GM18505 (cell line): Measurements from ENCODE around the gene CENPO.

Source experiments
- ATAC-seq: cut with Tn5 transposase; IDR thresholded peaks from one replicate; pipeline ENCODE4 v1.9.1; 2021; ENCODE audit not compliant: unreplicated experiment
- POLR2A ChIP-seq: IDR thresholded peaks from 4 replicates; pipeline ENCODE4 v1.6.1; 2011; ENCODE audit warnings: borderline replicate concordance; ENCODE audit not compliant: insufficient read depth, insufficient read length; ENCODE audit errors: extremely low read depth

CENPO gene

DNA sequence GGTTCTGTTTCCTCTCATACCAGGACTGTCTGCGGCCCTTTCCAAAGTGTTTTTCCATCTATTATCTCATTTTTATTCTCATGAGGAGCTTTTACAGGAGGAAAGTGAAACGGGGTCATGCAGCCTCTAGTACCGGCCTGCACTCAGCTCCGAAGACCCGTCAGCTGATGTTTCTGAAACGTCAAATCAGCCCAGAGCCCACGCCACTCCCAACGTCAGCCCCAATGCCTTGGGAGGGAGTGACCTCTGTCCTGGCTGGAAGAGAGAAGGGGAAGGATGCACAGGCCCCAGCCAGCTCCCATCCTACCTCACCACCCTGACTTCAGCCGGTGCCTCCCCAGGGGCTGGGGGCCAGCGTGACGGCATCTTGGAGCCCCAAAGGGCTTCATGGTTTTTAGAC is 68.3 kb downstream of the CENPO start:
- no peak for TF ChIP-seq POLR2A
- ATAC-seq = no peak

GRCh38 chr2:24863641-24864040 is 70.4 kb downstream of the CENPO start:
- no peak for TF ChIP-seq POLR2A
- ATAC-seq = no peak

- no peak for TF ChIP-seq POLR2A
- ATAC-seq = no peak
Measured at GRCh38 chr2:24866946-24867345, 73.7 kb downstream of the CENPO start.

GRCh38 chr2:24870440-24870839 is 77.2 kb downstream of the CENPO start:
- TF ChIP-seq POLR2A = no peak
- ATAC-seq = no peak

DNA sequence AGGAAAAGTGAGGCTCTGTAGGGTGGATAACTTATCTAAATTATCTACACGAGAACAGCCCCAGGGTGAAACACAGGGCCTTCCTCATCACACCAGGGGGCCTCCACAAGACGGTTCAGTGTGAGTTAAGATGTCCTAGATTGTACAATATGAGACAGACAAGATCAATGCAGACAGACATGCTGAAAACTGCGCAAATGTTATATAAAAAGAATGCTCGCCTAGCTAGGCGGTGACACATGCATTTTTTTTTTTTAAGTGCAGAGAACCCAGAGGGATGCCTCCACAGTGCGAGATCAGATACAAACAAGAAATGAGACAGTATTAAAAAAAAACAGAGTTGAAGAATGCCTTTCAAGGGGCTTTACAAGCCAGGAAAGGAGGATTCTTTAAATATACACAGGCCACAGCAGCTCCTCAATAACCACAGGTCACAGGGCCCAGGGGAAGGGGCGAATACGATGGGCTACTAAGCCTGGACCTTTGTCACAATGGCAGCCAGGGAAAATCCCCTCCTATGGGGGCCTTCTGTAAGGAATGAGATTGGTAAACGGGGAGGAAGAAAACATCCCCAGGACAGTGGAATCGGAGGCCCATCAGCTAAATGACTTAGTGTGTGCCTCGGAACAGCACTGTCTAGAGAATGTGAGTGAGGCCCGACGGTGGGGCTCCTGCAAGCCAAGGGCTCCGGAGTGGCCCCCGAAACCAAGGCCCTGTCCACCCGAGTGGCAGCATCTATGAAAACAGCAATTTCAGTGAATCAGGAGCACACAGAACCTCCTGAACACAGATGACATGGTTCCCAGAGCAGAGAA is 77.9 kb downstream of the CENPO start:
- no peak for TF ChIP-seq POLR2A
- no peak for ATAC-seq

DNA sequence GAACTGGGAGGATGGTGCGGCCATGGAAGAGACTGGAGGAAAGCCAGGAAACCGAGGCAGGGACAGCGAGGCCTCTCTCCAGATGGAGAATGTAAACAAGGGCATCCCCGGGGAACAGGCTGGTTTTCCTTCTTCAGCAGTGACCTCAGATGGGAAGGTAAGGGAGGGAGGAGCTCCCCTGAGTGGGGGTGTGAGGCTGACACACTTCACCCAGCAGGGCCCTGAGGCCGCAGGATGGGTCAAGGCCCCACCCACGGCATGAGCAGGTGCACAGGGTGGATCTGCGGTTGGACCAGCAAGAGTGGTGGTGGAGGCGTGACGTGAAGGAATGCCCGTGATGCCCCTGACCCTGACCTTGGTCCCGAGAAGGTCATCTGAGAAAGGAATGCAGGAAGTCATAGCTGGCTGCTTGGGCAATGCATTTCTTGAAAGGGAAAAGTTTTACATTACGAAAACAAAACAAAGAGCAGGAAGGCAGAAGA is 78.7 kb downstream of the CENPO start:
- TF ChIP-seq POLR2A = no peak
- no peak for ATAC-seq
